Stimulated activated CD4-positive, alpha-beta T cell treated with anti-CD3 and anti-CD28 coated beads, Interleukin-1b, Interleukin-23, amount 100 ng/mL, for 4 hours (primary cell): ENCODE measurements around the gene TMEM266.

Experiments used
- DNase-seq, 2 donors: peaks; one replicate each; pipeline ENCODE4 v3.0.0-alpha.2; 2020; ENCODE audit warnings: low read depth in 2 of 2

Gene TMEM266

DNA sequence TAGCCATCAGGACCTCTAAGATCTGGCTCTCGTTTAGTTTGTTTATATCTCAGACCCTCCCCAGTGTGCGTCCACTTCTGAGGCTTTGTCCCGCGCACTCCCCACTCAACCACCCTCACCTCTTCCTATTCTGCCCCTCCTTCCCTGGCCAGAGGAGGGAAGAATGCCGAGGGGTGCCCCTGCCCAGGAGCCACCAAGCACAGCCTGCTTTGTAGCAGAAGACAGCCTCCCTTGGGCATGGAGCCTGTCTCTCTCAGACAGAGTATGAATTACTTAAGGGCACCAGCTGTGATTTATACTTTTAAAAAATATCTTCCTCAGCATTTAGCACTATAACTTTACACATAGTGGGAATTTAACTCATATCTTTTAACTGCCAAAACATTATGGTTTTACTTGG, 6.0 kb downstream of the TMEM266 start:
- DNase-seq, result no peak

DNA sequence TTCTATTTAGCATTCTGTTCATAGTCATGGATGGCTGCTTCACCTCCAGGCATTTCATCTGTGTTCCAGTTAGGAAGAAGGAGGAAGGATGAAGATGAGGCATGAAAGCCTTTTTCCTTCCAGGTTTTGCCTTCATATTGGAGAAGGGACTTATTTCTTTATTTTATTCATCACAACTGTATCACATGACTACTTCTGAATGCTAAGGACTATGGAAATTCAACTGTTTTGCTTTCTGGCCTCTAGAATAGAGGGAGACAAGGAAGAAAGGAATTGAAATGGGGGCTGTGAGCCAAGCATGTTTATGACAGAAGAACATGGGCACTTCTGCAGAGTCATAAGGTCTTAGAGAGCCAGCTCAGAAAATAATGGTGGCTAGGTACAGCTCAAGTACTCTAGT, 10.4 kb downstream of the TMEM266 start:
- DNase-seq, result no peak

DNA sequence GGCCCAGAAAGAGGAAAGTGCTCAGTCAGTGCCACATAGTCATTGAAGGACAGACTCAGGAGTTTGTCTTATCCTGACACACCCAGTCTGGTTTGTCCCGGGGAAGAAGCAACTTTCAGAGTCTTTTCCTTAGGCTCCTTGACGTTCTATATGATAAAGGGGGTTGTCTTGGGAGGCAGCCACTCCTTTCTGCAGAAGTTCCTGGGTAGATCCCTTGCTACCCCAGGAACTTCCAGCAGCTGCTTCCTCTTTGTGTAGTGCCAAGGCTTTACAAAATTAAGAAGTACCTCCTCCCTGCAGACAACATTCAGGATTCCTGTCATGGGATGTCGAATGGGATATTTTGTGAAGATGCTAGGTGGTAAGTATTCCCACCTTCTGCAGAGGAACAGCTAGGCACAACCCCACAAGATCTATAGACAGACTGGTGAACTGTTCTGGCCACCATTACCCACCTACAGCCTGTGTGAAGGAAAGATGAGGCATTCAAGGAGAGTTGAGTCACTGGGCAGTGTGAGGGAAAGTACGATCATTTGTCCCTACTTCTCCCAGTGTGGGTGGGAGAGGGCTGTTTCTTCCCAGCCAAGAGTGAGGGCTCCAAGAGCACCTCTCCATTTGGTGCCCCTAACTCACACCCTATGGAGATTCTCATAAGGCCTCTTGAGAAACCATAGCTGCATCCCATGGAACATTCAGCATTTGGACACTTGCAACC, 11.3 kb downstream of the TMEM266 start:
- no peak for DNase-seq

DNA sequence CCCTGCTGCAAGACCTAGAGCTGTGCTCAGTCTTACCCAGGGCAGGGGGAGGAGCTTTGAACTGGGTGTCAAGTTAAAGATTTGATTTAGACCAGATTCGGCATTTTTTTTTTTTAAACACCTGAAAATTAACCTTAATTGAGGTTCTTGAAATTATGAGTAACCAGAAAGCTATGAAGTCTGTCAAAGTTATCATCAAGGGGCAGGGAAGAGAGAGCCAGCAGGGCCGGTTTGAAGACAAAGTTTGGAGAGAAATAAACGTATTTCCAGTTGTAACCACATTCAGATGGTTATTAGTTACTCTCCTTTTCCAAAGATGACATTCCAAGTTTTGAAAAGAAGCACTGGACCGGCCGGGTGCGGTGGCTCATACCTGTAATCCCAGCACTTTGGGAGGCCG, 12.0 kb downstream of the TMEM266 start:
- DNase-seq, result no peak

- DNase-seq, result no peak
Observed at GRCh38 chr15:76073554-76073953, 13.8 kb downstream of the TMEM266 start.

- DNase-seq, result no peak
Observed at GRCh38 chr15:76075046-76075445, 15.3 kb downstream of the TMEM266 start.

GRCh38 chr15:76078285-76078877, 18.6 kb downstream of the TMEM266 start:
- no peak for DNase-seq

DNA sequence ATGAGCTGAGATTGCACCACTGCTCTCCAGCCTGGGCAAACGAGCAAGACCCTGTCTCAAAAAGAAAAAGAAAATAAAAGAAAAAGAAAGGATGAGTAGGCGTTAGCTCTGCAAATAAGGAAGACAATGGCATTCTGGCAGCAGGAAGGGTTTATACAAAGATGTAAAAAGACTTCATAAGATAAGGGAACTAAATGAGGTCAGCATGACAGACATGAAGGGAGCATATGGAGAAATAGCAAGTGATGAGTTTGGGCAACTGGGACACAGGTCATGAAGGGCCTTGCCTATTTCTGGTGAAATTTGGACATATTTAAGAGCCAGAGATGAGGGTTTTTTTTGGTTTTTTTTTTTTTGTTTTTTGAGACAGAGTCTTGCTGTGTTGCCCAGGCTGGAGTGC, 24.5 kb downstream of the TMEM266 start:
- DNase-seq, result no peak

DNA sequence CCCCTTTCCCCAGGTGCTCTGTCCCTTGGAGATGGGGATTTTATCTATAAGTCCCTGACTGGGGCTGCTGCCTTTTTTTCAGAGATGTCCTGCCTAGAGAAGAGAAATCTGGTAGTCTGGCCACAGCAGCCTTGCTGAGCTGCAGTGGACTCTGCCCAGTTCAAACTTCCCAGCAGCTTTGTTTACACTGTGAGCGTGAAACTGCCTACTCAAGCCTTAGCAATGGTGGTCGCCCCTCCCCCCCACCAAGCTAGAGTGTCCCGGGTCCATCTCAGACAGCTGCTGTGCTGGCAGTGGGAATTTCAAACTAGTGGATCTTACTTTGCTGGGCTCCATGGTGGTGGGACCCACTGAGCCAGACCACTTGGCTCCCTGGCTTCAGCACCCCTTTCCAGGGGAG, 38.9 kb downstream of the TMEM266 start:
- DNase-seq, result no peak

GRCh38 chr15:76099388-76099787, 39.6 kb downstream of the TMEM266 start:
- DNase-seq, result no peak

DNA sequence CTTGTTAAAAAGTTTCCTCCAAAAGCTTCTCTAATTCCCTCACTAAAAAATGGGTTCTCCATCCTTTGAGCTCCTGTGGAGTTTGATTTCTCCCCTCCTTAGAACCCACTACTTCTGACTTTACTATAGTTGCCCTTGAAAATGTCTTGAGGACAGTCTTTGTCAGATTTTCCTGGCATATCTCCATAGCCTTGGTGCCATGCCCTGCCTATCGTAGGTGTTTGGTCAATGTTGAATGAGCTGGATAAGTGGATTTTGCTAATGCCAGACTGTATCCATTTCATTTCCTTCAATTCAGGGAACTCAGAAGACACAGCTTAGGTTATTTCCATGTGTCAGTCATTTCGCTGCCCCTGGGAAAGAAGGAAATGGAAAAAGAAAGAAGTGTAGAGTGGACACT, 40.6 kb downstream of the TMEM266 start:
- no peak for DNase-seq

GRCh38 chr15:76101655-76102054, 41.9 kb downstream of the TMEM266 start:
- DNase-seq, result no peak

DNA sequence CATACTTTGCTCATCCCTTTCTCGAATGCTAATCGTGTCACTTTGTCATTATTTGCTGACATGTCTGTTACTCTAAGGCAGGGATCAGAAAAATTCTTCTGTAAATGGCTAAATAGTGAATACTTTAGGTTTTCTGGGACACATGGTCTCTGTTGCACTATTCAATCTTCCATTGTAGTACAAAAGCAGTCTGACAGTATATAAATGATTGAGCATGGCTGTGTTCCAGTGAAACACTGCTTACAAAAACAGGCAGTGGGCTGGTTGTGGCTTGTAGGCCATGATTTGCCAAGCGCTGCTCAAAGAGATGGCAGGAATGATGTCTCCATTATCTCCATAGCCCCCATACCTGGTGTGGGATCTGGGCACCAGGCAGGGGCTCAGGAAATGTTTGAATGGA, 45.6 kb downstream of the TMEM266 start:
- DNase-seq, result no peak

DNA sequence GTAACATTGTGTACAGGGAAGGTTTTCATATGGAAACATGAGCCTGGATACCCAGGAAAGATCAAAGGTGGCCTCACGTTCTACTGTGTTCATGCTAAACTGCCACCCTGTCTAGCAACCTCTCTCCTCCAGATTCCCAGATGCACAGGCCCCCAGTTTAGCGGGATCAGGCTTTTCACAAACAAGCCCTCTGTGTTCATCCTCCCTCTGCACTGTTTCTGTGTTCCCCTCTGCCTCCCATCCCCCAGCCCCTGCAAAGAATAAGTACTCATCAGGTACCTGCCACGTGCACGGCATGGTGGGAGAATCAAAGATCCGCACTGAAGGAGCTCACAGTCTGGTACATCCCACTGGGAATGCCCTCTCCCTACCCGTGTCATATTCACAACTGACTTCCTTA, 46.1 kb downstream of the TMEM266 start:
- no peak for DNase-seq

GRCh38 chr15:76107169-76107568, 47.4 kb downstream of the TMEM266 start:
- DNase-seq, result no peak

DNA sequence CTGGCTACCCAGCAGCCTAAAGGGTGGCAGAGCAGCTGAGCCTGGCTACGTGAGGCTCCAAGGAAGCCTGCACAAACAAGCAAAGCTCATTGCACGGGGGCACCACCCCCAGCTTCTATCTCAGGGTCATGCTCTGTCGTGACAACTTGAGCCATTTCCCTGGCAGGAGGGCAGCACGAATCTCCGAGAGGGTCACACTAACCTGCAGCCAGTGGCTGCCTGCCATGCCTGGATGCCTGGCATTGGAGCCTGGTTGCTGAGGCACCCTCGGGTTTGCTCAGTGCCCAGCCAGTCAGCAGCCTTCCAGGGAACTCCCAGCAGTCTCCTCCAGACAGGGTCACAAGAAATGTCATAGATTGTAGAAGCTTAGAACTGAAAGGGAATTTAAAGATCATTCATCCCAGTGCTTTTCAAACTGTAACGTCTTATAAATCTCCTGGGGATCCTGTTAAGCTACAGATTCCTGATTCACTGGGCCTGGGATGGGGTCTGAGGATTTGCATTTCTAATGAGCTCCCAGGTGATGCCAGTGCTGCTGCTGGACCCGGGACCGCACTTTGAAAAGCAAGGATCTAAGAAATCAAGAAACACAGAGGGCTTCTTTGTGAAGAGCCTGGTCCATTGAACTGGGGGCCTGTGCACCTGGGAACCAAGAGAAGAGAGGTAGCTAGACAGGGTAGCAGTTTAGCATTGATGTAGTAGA, 48.4 kb downstream of the TMEM266 start:
- no peak for DNase-seq

GRCh38 chr15:76109046-76109445, 49.3 kb downstream of the TMEM266 start:
- no peak for DNase-seq

- DNase-seq, result no peak
Observed at GRCh38 chr15:76114561-76114960, 54.8 kb downstream of the TMEM266 start.

DNA sequence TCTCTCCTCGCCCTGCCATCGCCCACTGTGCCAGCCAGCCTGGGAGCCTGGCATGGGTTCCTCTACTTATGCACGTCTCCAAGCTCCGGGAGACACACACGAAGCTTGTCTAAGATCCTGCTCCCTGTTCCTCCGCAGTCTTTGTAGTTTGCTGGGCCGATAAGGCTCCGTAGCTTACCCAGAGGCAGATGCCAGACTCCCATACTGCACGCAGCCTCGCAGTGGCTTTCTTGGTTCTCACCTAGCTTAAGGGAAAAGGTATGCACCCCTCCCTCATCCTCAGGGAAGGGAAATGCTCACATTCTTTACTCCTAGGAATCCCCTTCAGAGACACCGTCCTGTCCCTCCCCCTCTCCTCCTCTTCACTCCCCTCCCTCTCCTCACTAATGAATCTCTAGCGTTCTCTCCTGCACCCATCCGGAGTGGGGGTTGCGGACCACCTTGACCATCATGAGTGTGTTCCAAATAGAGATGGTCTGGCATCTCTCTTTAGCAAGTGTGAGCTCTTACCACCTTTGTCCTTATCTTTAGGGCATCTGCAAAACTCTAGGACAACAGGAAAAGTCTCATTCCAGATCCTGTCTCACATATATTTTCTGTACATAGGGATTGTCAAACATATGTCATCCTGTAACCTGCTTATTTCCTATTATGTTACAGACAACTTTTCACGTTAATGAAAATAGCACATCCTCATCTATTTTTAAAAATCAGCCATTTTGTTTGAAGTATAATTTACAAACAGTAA, 56.5 kb downstream of the TMEM266 start:
- no peak for DNase-seq

- no peak for DNase-seq
Observed at GRCh38 chr15:76117181-76117580, 57.4 kb downstream of the TMEM266 start.

DNA sequence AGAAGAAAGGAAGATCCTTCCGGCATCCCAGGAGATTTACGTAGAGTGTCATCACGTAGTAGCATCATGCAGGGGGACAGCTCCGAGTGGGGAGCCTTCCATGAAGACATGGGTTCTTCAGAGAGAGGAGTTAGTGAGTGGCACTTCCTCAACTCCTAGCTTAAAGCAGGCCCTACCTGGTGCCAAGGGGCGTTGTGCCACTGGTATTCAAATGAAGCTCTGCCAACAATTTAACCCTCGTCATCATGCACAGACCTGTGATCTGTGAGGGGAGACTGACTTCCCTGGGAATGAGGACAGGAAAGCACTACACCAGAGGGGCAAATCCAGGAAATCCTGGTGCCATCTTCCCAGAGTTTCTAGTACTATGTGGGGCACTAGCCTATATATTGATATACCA, 59.0 kb downstream of the TMEM266 start:
- DNase-seq, result no peak

DNA sequence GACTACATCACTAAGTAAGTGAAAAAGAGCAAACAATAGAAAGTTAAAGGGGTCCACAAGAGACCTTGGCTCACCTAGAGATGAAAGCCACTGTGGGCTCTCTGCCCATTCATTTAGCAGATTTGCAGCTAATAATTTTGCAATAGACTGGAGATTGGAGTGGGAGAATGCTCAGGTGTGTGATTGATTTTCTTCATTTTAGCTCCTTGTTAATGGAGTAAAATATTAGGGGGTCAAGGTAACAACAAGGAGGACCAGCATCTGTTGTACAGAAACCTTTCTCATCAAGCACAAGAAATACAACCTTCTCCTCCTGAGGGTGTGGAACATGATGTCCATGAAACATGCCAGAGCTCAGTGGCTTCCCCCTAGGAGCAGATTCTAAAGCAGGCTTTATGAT, 63.2 kb downstream of the TMEM266 start:
- no peak for DNase-seq

- no peak for DNase-seq
Observed at GRCh38 chr15:76127169-76127568, 67.4 kb downstream of the TMEM266 start.
